ENCODE data around the gene ITPKB.

ITPKB gene

DNA sequence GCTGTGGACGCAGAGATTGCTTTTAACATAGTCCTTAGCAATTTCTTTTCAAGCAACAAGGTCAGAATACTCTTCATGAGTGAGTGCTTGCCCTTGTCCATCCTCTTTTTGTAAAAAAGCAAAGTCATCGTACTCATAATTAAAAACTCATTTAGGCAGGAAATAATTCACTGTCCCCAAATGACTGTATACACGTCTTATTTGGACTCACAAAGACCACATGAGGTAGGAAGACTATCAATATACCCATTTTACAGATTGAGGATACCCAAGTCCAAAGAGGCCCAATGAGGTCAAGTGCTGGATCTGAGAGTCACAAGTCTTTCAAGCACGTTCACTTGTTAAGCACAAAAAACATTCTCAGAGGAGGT, 13.2 kb downstream of the ITPKB start:
- TF ChIP-seq ZBTB7A (IDR thresholded peaks at IDR 0.05; ENCODE audit: low read depth) = no peak
- TF ChIP-seq FOXM1 (IDR thresholded peaks at IDR 0.05; ENCODE audit: borderline replicate concordance, low read depth) = no peak
- TF ChIP-seq TCF12 (IDR thresholded peaks at IDR 0.05; ENCODE audit: low read depth) = no peak
- TF ChIP-seq CREB1 (IDR thresholded peaks at IDR 0.05; ENCODE audit: low read depth) = no peak
- no peak for TF ChIP-seq EP300 (IDR thresholded peaks at IDR 0.05; ENCODE audit: borderline replicate concordance)
- no peak for TF ChIP-seq TAF1 (IDR thresholded peaks at IDR 0.05; ENCODE audit: low read depth)
- TF ChIP-seq, protein P1, sequence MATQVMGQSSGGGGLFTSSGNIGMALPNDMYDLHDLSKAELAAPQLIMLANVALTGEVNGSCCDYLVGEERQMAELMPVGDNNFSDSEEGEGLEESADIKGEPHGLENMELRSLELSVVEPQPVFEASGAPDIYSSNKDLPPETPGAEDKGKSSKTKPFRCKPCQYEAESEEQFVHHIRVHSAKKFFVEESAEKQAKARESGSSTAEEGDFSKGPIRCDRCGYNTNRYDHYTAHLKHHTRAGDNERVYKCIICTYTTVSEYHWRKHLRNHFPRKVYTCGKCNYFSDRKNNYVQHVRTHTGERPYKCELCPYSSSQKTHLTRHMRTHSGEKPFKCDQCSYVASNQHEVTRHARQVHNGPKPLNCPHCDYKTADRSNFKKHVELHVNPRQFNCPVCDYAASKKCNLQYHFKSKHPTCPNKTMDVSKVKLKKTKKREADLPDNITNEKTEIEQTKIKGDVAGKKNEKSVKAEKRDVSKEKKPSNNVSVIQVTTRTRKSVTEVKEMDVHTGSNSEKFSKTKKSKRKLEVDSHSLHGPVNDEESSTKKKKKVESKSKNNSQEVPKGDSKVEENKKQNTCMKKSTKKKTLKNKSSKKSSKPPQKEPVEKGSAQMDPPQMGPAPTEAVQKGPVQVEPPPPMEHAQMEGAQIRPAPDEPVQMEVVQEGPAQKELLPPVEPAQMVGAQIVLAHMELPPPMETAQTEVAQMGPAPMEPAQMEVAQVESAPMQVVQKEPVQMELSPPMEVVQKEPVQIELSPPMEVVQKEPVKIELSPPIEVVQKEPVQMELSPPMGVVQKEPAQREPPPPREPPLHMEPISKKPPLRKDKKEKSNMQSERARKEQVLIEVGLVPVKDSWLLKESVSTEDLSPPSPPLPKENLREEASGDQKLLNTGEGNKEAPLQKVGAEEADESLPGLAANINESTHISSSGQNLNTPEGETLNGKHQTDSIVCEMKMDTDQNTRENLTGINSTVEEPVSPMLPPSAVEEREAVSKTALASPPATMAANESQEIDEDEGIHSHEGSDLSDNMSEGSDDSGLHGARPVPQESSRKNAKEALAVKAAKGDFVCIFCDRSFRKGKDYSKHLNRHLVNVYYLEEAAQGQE (IDR thresholded peaks at IDR 0.05; ENCODE audit: low read depth) = no peak
- no peak for TF ChIP-seq RAD21 (IDR thresholded peaks at IDR 0.05; ENCODE audit: low read depth)
- TF ChIP-seq TEAD4 (IDR thresholded peaks at IDR 0.05) = no peak
- no peak for TF ChIP-seq YY1 (IDR thresholded peaks at IDR 0.05; ENCODE audit: low read depth)
- TF ChIP-seq, protein P2, sequence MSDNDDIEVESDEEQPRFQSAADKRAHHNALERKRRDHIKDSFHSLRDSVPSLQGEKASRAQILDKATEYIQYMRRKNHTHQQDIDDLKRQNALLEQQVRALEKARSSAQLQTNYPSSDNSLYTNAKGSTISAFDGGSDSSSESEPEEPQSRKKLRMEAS (IDR thresholded peaks at IDR 0.05) = no peak
- no peak for TF ChIP-seq CEBPB (IDR thresholded peaks at IDR 0.05)
- TF ChIP-seq, protein P3, sequence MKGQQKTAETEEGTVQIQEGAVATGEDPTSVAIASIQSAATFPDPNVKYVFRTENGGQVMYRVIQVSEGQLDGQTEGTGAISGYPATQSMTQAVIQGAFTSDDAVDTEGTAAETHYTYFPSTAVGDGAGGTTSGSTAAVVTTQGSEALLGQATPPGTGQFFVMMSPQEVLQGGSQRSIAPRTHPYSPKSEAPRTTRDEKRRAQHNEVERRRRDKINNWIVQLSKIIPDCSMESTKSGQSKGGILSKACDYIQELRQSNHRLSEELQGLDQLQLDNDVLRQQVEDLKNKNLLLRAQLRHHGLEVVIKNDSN (IDR thresholded peaks at IDR 0.05) = no peak
- TF ChIP-seq NFIC (IDR thresholded peaks at IDR 0.05) = no peak
- TF ChIP-seq EGR1 (IDR thresholded peaks at IDR 0.05) = no peak

DNA sequence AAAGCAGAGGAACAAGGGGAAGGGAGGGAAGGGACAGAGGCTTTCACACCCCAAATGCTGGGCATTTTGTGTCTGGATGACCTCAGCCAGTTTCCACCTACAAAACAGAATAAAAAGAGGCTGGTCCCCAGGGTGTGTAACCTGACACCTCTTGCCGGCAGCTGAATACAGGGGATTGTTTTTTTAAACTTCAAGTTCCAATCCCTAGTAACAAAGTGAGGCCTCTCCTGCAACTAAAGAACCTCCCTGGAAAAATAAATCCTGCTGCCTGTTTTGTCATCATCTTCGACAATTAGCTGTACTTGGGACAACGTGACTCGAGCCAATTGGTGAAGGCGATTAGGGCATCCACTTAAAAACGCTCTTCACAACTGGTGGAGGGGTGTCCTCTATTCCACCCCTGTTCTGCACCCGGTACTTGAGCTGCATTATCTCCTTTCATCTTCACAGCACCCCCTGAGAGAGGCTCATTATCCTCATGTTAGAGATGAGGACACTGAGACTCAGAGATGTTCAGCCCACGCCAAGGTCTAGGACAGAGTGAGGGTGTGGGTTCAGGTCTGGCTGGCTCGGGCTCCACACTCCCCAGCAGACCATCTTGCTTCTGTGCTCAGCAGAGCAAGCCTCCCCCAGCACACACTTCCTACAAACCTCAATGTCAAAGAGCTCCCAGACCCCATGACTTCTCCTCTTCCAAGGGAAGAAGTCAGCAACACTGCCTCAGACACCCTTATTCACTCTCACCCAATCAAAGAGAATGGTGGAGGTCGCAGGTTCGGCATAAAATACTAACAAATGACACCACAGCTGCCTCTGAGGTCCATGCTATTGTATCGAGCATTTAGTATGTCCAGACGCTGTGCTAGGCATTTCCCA, 15.2 kb downstream of the ITPKB start:
- TF ChIP-seq ZBTB7A (IDR thresholded peaks at IDR 0.05; ENCODE audit: low read depth) (no peak), YY1 (IDR thresholded peaks at IDR 0.05; ENCODE audit: low read depth) (no peak), EP300 (IDR thresholded peaks at IDR 0.05; ENCODE audit: borderline replicate concordance) (no peak), TEAD4 (IDR thresholded peaks at IDR 0.05) (no peak), TAF1 (IDR thresholded peaks at IDR 0.05; ENCODE audit: low read depth) (no peak), RAD21 (IDR thresholded peaks at IDR 0.05; ENCODE audit: low read depth) (no peak), FOXM1 (IDR thresholded peaks at IDR 0.05; ENCODE audit: borderline replicate concordance, low read depth) (no peak), NFIC (IDR thresholded peaks at IDR 0.05) (no peak), CREB1 (IDR thresholded peaks at IDR 0.05; ENCODE audit: low read depth) (no peak), CEBPB (IDR thresholded peaks at IDR 0.05) (no peak), TCF12 (IDR thresholded peaks at IDR 0.05; ENCODE audit: low read depth) (no peak), EGR1 (IDR thresholded peaks at IDR 0.05) (no peak)
- TF ChIP-seq, protein P3 (IDR thresholded peaks at IDR 0.05) = no peak
- TF ChIP-seq, protein P2 (IDR thresholded peaks at IDR 0.05) = no peak
- TF ChIP-seq, protein P1 (IDR thresholded peaks at IDR 0.05; ENCODE audit: low read depth) = no peak

DNA sequence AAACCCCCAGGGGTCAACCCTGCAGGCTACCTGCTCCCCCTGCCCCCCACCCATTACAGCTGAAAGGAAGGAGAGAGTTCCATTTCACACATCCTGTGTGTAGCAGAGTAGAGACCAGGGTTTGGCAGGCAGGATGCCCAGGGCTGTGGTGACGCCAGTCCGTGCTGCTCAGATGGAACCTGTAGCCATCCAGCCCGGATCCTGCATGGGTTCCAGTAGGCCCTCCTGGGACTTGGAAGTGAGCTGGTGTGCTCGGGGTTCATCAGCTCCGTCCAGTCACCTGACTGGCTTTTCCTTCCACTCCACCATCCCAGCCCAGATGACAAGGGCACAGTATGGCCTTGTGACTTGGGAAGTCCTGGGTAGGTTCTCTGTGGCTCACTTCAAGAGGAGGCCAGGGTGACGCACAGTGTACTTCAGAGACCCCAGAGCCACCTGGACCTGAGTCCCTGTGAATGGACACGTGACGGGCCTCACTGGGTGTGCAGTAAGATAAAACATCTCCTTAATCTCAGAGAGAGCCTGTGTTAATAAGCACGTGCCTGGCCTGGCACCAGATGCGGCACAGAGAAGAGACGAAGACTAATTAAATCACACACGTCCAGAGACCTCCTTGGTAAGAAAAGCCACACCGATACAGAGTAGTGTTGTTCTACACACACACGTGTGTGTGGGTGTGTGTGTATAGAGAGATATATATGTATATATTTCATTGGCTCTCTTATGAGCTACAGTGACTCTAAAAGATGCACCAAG, 16.0 kb downstream of the ITPKB start:
- no peak for TF ChIP-seq TEAD4 (IDR thresholded peaks at IDR 0.05)
- TF ChIP-seq ZBTB7A (IDR thresholded peaks at IDR 0.05; ENCODE audit: low read depth) = no peak
- no peak for TF ChIP-seq CREB1 (IDR thresholded peaks at IDR 0.05; ENCODE audit: low read depth)
- TF ChIP-seq EP300 (IDR thresholded peaks at IDR 0.05; ENCODE audit: borderline replicate concordance) = no peak
- no peak for TF ChIP-seq FOXM1 (IDR thresholded peaks at IDR 0.05; ENCODE audit: borderline replicate concordance, low read depth)
- no peak for TF ChIP-seq TCF12 (IDR thresholded peaks at IDR 0.05; ENCODE audit: low read depth)
- no peak for TF ChIP-seq YY1 (IDR thresholded peaks at IDR 0.05; ENCODE audit: low read depth)
- TF ChIP-seq, protein P1 (IDR thresholded peaks at IDR 0.05; ENCODE audit: low read depth) = no peak
- TF ChIP-seq CEBPB (IDR thresholded peaks at IDR 0.05) = no peak
- TF ChIP-seq NFIC (IDR thresholded peaks at IDR 0.05) = no peak
- TF ChIP-seq, protein P2 (IDR thresholded peaks at IDR 0.05) = no peak
- TF ChIP-seq, protein P3 (IDR thresholded peaks at IDR 0.05) = no peak
